H1 (cell line): ENCODE results near the gene TMEM14C.

Source experiments
- POLR2A ChIP-seq, 2 experiments: IDR thresholded peaks; 1 replicate in 1 of 2; 2 replicates in 1 of 2; pipeline ENCODE4 v1.6.1; 2011; ENCODE audit warnings: low read depth in 2 of 2, low read length in 2 of 2, mild to moderate bottlenecking in 2 of 2; ENCODE audit errors: control extremely low read depth in 1 of 2
- POLR2AphosphoS5 ChIP-seq: IDR thresholded peaks from 2 replicates; pipeline ENCODE4 v1.6.1; 2011; ENCODE audit warnings: low read depth, low read length
- TCF12 ChIP-seq: IDR thresholded peaks from 2 replicates; pipeline ENCODE4 v1.6.1; 2011; ENCODE audit warnings: low read depth, mild to moderate bottlenecking, low read length
- TF ChIP-seq, protein P1 (sequence below), 3 experiments: IDR thresholded peaks; 1 replicate in 2 of 3; 2 replicates in 1 of 3; pipeline versions ENCODE4 v1.5.1 to v1.6.1; 2011; ENCODE audit warnings: low read length in 3 of 3, mild to moderate bottlenecking in 3 of 3, inconsistent platforms in 2 of 3, low read depth in 1 of 3, moderate library complexity in 1 of 3; ENCODE audit not compliant: insufficient read depth in 1 of 3; ENCODE audit errors: control extremely low read depth in 1 of 3

DNA sequence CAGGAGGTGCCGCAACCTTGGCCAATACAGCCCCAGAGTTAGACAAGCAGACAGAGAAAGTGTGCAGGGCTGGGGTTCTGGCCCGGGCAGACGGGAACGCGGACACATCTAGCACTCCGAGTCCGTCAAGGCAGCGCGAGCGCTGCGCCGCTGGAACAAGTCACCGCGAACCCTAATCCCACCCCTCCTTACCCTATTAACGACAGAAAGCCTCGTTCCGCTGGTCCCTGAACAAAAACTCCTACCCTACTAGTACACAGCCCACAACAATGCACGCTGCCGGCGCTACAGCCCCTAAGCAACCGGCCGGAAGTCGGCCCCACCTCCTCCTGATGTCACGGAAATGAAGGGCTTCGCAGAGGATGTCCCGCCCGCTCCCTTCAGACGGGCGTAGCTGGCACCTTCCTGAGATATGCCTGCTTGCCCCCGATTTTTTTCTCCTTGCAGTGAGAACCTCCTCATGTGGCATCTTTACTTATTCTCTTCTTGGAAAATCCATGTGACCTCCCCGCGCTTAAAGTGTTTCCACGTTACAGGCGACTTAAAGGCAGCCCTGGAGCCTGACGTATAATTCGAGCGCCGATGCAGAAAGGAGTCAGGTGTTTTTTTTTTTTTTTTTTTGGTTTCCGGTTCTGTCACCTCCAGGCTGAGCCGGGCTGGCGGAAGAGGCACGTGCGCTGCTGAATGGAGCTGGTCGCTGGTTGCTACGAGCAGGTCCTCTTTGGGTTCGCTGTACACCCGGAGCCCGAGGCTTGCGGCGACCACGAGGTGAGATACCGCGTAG lies 28.4 kb upstream of the TMEM14C start, which contains the start of the genes C6orf52 and PAK1IP1:
- TF ChIP-seq, protein P1, sequence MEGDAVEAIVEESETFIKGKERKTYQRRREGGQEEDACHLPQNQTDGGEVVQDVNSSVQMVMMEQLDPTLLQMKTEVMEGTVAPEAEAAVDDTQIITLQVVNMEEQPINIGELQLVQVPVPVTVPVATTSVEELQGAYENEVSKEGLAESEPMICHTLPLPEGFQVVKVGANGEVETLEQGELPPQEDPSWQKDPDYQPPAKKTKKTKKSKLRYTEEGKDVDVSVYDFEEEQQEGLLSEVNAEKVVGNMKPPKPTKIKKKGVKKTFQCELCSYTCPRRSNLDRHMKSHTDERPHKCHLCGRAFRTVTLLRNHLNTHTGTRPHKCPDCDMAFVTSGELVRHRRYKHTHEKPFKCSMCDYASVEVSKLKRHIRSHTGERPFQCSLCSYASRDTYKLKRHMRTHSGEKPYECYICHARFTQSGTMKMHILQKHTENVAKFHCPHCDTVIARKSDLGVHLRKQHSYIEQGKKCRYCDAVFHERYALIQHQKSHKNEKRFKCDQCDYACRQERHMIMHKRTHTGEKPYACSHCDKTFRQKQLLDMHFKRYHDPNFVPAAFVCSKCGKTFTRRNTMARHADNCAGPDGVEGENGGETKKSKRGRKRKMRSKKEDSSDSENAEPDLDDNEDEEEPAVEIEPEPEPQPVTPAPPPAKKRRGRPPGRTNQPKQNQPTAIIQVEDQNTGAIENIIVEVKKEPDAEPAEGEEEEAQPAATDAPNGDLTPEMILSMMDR (IDR thresholded peaks at IDR 0.05; ENCODE audit: control extremely low read depth in 1 of 3, insufficient read depth in 1 of 3, low read depth in 1 of 3, low read length in 3 of 3): no peak
- TF ChIP-seq POLR2A (IDR thresholded peaks at IDR 0.05; ENCODE audit: control extremely low read depth in 1 of 2, low read depth in 2 of 2, low read length in 2 of 2) (peak; percentile 73 to 88; a peak in 2 of 3 replicates), TCF12 (0 out of 2 replicates have a peak, but pooled peaks have one; percentile 36), POLR2AphosphoS5 (peak; percentile 56)
